ENCODE measurements around the gene FSTL3. TPM values are rescaled to one million over a fixed set of nuclear protein-coding genes. Genes with fewer than 3 reads are reported as not detected.
A peak's percentile ranks its signal among the peaks of the same experiment; 100 is the strongest.

The FSTL3 gene
- total RNA-seq, 2 donors from 2014 or later = 72.4 to 236 TPM

GRCh38 chr19:632579-633067, 43.6 kb upstream of the FSTL3 start:
- no peaks in the 10 kb centered on the region for H3K27me3 ChIP-seq
- WGBS, 2 donors = 3% methylated on average over 6 to 35 of the region's 35 CpGs
- no peaks in the 10 kb centered on the region for H3K9me3 ChIP-seq
- DNase-seq (no peak), ATAC-seq (no peak)
- no peak for TF ChIP-seq POLR2A (IDR thresholded peaks at IDR 0.05)
- TF ChIP-seq, protein P1, sequence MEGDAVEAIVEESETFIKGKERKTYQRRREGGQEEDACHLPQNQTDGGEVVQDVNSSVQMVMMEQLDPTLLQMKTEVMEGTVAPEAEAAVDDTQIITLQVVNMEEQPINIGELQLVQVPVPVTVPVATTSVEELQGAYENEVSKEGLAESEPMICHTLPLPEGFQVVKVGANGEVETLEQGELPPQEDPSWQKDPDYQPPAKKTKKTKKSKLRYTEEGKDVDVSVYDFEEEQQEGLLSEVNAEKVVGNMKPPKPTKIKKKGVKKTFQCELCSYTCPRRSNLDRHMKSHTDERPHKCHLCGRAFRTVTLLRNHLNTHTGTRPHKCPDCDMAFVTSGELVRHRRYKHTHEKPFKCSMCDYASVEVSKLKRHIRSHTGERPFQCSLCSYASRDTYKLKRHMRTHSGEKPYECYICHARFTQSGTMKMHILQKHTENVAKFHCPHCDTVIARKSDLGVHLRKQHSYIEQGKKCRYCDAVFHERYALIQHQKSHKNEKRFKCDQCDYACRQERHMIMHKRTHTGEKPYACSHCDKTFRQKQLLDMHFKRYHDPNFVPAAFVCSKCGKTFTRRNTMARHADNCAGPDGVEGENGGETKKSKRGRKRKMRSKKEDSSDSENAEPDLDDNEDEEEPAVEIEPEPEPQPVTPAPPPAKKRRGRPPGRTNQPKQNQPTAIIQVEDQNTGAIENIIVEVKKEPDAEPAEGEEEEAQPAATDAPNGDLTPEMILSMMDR (IDR thresholded peaks at IDR 0.05) = no peak
- H3K36me3 ChIP-seq (replicated peaks in 1 of 2; ENCODE audit: insufficient read depth in 1 of 2, low read depth in 2 of 2) = no peaks in the 10 kb centered on the region
- H3K4me1 ChIP-seq = peaks cover 27% of the 10 kb centered on the region
- peak overlapping the region; percentile 53 to 87 for H3K4me3 ChIP-seq
- H3K27ac ChIP-seq = peak overlapping the region in 2 of 4 donors; percentile 47 to 60
- intact Hi-C loops (cut with DNase I) = no loop called here

- peak within 1 kb of the TSS in 3 of 4 donors; percentile 38 to 66 (median 60) for H3K27ac ChIP-seq
- no peaks in the 10 kb centered on the region for H3K9me3 ChIP-seq
- no peaks in the 10 kb centered on the region for H3K36me3 ChIP-seq (replicated peaks in 1 of 2; ENCODE audit: insufficient read depth in 1 of 2, low read depth in 2 of 2)
- WGBS, 2 donors = 0% methylated on average over 16 to 64 of the region's 67 CpGs
- DNase-seq = peak; percentile 98 to 99 (median 99)
- peak within 1 kb of the TSS; percentile 53 to 87 for H3K4me3 ChIP-seq
- peak in 2 of 3 donors; percentile 29 to 46 for TF ChIP-seq POLR2A (IDR thresholded peaks at IDR 0.05)
- TF ChIP-seq, protein P1 (IDR thresholded peaks at IDR 0.05) = peak in 5 of 7 experiments; percentile 9 to 53 (median 32)
- ATAC-seq = peak; percentile 100
- H3K27me3 ChIP-seq = no peaks in the 10 kb centered on the region
- intact Hi-C loops (cut with DNase I) = no loop called here
- peaks cover 27% of the 10 kb centered on the region for H3K4me1 ChIP-seq
These were observed 43.0 kb upstream of the FSTL3 start, which contains the start of gene POLRMT for GRCh38 chr19:633068-633785. POLRMT (minus strand) TSS chr19:633537; CDS start chr19:633512, 25 bp downstream.

DNA sequence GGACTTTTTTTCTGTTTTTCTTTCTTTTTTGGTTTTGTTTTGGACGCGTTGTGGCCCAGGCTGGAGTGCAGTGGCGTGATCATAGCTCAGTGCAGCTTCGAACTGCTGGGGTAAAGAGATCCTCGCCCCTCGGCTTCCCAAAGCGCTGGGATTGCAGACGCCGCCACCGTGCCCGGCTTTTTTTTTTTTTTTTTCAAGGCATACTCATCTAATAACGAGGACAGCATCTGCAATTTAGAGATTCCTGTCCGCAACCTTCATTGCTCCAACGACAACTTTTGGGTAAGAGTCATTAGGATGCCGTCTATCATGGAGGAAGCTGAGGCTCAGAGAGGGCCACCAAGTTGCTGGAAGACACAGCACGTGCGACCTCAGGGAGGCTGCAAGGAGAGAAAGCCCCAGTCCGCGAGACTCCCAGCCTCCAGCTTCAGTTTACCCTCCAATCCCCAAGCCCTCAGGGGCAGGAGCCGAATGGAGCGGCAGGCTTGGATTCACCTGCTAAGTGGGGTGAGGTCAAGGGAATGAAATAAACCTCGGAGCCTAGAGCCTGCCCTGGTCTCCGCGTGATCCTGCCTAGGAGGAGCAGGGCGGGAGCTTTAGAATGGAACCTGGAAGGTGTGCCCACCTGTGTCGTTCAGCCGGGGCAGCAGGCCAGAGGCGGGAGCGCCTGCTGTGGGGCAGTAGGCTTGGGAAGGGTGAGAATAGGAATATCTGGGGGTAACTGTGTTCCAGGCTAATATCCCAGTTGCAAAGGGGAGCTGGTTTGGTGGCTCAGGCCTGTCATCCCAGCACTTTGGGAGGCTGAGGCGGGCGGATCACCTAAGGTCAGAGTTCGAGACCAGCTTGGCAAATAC, 42.2 kb upstream of the FSTL3 start:
- H3K9me3 ChIP-seq = no peaks in the 10 kb centered on the region
- no peak for TF ChIP-seq POLR2A (IDR thresholded peaks at IDR 0.05)
- TF ChIP-seq, protein P1 (IDR thresholded peaks at IDR 0.05) = peak in 1 of 7 experiments; percentile 2
- no peak for DNase-seq
- intact Hi-C loops (cut with DNase I) = no loop called here
- WGBS, 2 donors = 19 to 21% methylated on average over 25 to 32 of the region's 32 CpGs
- no peaks in the 10 kb centered on the region for H3K36me3 ChIP-seq (replicated peaks in 1 of 2; ENCODE audit: insufficient read depth in 1 of 2, low read depth in 2 of 2)
- peak overlapping the region in 3 of 4 donors; percentile 38 to 66 (median 60) for H3K27ac ChIP-seq
- H3K27me3 ChIP-seq = no peaks in the 10 kb centered on the region
- ATAC-seq = peak; percentile 2
- H3K4me1 ChIP-seq = peaks cover 33% of the 10 kb centered on the region
- peak overlapping the region; percentile 8 to 87 for H3K4me3 ChIP-seq

DNA sequence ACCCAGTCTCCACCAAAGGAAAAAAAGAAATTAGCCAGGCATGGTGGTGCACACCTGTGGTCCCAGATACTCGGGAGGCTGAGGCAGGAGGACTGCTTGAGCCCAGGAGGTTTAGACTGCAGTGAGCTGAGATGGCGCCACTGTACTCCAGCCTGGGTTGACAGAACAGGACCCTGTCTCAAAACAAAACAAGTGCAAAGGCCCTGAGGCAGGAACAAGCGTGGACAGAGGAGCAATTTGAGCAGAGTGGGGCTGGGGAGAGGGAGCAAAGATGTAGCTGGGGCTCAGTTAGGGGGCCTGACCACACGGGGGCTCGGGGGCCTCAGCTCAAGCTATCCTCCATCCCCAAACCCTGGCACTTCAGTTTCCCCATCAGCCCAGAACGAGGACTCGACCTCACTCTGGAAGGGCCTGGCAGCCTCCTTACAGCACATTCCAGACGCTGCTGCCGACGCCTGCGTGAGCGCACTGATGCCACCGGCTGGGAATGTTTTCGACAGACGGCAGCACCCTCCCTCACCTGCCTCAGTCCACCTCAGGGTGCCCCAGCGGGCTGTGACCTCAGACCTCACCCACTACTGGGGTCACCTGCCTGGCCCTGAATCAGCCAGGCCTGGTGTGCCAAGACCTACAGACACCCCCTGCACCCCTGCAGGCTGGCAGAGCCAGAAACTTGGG, 41.1 kb upstream of the FSTL3 start:
- no peaks in the 10 kb centered on the region for H3K9me3 ChIP-seq
- DNase-seq (no peak), ATAC-seq (no peak)
- 80 to 91% methylated on average over 10 of the region's 16 CpGs for WGBS, 2 donors
- no peak for TF ChIP-seq POLR2A (IDR thresholded peaks at IDR 0.05)
- TF ChIP-seq, protein P1 (IDR thresholded peaks at IDR 0.05) = no peak
- H3K27me3 ChIP-seq = no peaks in the 10 kb centered on the region
- intact Hi-C loops (cut with DNase I) = no loop called here
- no peaks in the 10 kb centered on the region for H3K36me3 ChIP-seq (replicated peaks in 1 of 2; ENCODE audit: insufficient read depth in 1 of 2, low read depth in 2 of 2)
- H3K4me3 ChIP-seq = no peak overlapping the region
- H3K27ac ChIP-seq = no peak overlapping the region
- peaks cover 40% of the 10 kb centered on the region for H3K4me1 ChIP-seq
